ENCODE measurements around the gene RUSC1. TPM values are rescaled to one million over a fixed set of nuclear protein-coding genes. Genes with fewer than 3 reads are reported as not detected.

RUSC1 gene
- total and polyA plus RNA-seq, 5 experiments from 2014 or later: 4.4 to 16.3 (median 7.9) TPM

DNA sequence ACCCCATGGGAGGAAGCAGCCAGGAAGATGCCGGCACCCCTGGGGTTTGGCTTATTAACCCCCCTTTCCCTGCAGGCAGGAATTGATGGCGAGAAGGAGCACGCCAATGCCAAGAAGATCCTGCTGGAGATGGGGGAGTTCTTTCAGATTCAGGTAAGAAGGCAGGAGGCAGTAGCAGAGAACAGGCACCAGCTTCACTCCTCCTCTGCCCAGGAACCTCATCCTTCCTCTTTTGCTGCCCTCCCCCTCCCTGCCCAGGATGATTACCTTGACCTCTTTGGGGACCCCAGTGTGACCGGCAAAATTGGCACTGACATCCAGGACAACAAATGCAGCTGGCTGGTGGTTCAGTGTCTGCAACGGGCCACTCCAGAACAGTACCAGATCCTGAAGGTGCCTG lies 1.2 kb upstream of the RUSC1 start:
- H3K36me3 Mint-ChIP-seq: peaks cover 0 to 15% (median 0%) of the 10 kb centered on the region in 3 donors
- H3K9me3 Mint-ChIP-seq: no peaks in the 10 kb centered on the region
- ATAC-seq (no peak), DNase-seq (no peak)
- peak overlapping the region in 2 of 10 donors; percentile 21 to 63 for H3K27ac Mint-ChIP-seq
- peaks cover 16 to 26% (median 24%) of the 10 kb centered on the region in 4 donors for H3K4me1 Mint-ChIP-seq
- peak overlapping the region in 7 of 10 donors; percentile 19 to 86 (median 67) for H3K4me3 Mint-ChIP-seq
- no peaks in the 10 kb centered on the region for H3K27me3 Mint-ChIP-seq
- POLR2A ChIA-PET: interaction anchor here (1.7 kb wide), 1 partner anchor 11 kb away, joined by 3 read pairs; the partner anchor contains the start of gene FDPS

DNA sequence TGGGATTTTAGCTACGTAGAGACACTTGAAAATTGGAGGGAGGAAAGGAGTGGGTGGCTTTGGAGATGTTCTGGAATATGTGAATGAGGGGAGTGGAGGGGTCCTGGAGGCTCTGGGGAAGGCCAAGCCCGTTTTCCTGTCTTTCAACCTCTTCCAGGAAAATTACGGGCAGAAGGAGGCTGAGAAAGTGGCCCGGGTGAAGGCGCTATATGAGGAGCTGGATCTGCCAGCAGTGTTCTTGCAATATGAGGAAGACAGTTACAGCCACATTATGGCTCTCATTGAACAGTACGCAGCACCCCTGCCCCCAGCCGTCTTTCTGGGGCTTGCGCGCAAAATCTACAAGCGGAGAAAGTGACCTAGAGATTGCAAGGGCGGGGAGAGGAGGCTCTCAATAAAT lies 442 bp upstream of the RUSC1 start:
- H3K36me3 Mint-ChIP-seq: peaks cover 0 to 9% (median 0%) of the 10 kb centered on the region in 3 donors
- H3K9me3 Mint-ChIP-seq: no peaks in the 10 kb centered on the region
- POLR2A ChIA-PET: interaction anchor here (1.2 to 5.4 kb wide), 2 partner anchors 12 to 70 kb away, joined by 5 to 37 read pairs; partner anchors contain the start of gene FDPS

DNA sequence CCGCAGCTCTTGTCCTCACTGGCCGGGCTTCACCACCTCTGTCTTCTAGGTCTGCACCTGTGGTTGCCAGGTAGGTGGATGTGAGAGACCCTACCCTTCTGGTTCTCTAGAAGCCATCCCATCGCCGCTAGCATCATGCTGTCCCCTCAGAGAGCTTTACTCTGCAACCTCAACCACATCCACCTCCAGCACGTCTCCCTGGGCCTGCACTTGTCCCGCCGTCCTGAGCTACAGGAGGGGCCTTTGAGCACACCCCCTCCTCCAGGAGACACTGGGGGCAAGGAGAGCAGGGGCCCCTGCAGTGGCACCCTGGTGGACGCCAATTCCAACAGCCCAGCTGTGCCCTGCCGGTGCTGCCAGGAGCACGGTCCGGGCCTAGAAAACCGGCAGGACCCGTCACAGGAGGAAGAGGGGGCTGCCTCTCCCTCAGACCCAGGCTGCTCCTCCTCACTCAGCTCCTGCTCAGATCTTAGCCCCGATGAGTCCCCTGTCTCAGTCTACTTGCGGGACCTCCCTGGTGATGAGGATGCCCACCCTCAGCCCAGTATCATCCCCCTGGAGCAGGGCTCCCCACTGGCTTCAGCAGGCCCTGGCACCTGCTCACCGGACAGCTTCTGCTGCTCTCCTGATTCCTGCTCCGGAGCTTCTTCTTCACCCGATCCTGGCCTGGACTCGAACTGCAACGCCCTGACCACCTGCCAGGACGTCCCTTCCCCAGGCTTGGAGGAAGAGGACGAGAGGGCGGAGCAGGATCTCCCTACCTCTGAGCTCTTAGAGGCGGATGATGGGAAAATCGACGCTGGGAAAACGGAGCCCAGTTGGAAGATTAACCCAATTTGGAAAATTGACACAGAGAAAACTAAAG lies 1.2 kb downstream of the RUSC1 start:
- peaks cover 20 to 41% (median 35%) of the 10 kb centered on the region in 4 donors for H3K4me1 Mint-ChIP-seq
- POLR2A ChIA-PET: interaction anchor here (0.6 to 5.4 kb wide), 8 partner anchors 12 to 78 kb away, joined by 3 to 37 read pairs (median 16); partner anchors contain the start of genes CLK2, FDPS, HCN3 and SCAMP3
- H3K27ac Mint-ChIP-seq: peak overlapping the region in 1 of 10 donors; percentile 47
- H3K9me3 Mint-ChIP-seq: no peaks in the 10 kb centered on the region
- no peak for ATAC-seq
- no peaks in the 10 kb centered on the region for H3K36me3 Mint-ChIP-seq
- peak overlapping the region; percentile 62 to 86 (median 78) for H3K4me3 Mint-ChIP-seq
- H3K27me3 Mint-ChIP-seq: no peaks in the 10 kb centered on the region
- DNase-seq: no peak

More for the DNA sequence above, 442 bp upstream of the RUSC1 start:
- no peak for ATAC-seq
- DNase-seq: no peak
- H3K4me3 Mint-ChIP-seq: peak overlapping the region; percentile 72 to 86 (median 80)
- H3K27ac Mint-ChIP-seq: peak overlapping the region in 8 of 10 donors; percentile 21 to 87 (median 59)
- H3K4me1 Mint-ChIP-seq: peaks cover 16 to 29% (median 27%) of the 10 kb centered on the region in 4 donors
- H3K27me3 Mint-ChIP-seq: no peaks in the 10 kb centered on the region

DNA sequence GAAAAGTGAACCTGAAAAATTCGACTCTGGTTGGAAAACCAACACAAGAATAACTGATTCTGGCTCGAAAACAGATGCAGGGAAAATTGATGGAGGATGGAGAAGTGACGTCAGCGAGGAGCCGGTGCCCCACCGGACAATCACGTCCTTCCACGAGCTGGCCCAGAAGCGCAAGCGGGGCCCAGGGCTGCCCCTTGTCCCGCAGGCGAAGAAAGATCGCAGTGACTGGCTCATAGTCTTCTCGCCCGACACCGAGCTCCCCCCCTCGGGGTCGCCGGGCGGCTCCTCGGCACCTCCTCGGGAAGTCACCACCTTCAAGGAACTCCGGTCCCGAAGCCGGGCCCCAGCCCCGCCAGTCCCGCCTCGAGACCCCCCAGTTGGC lies 1.9 kb downstream of the RUSC1 start:
- no peak for ATAC-seq

DNA sequence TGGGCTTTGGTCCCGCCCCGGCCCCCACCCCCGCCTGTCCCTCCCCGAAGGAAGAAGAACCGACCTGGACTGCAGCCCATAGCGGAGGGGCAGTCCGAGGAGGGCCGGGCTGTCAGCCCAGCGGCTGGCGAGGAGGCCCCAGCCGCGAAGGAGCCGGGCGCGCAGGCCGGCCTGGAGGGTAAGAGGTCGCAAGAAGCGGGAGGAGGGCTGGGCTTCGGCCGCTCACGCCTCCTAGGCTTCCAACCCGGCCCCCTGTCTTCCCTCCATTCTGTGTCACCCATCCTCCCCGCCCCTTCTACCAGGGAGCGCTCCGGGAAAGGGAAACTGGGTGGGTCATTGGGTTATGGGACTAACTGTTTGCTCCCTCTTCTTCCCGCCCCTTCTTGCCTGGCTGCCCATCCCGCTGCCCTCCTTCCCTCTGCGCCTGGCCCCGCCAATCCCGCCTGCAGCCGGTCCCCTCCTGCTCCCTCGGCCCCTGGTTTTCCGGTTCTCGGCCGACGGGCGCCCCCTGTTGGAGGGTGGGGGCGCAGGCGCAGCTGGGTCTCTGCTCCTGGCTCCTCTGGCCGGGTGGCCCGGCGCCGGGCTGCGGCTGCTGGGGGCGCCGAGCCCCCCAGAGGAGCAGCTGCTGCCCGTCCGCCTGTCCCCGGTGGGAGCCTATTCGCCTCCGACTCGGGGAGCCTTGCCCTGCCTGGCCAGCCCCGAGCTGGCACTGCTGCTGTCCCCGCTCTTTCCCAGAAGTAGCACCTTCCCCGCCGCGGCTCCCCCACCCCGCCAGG lies 2.4 kb downstream of the RUSC1 start:
- H3K9me3 Mint-ChIP-seq: no peaks in the 10 kb centered on the region
- peak overlapping the region in 7 of 10 donors; percentile 19 to 90 (median 81) for H3K27ac Mint-ChIP-seq
- H3K27me3 Mint-ChIP-seq: no peaks in the 10 kb centered on the region
- H3K4me3 Mint-ChIP-seq: peak overlapping the region; percentile 82 to 93 (median 90)
- H3K4me1 Mint-ChIP-seq: peaks cover 20 to 41% (median 35%) of the 10 kb centered on the region in 4 donors
- ATAC-seq (peak; percentile 54 to 62), DNase-seq (peak; percentile 67 to 93 (median 85))
- H3K36me3 Mint-ChIP-seq: no peaks in the 10 kb centered on the region
- POLR2A ChIA-PET: interaction anchor here (0.7 to 5.4 kb wide), 12 partner anchors 13 to 82 kb away, joined by 3 to 37 read pairs (median 4); partner anchors contain the start of genes CLK2, ENTREP3, FDPS and HCN3

More for the DNA sequence above, 1.9 kb downstream of the RUSC1 start:
- Mint-ChIP-seq H3K27ac (peak overlapping the region in 1 of 10 donors; percentile 47), H3K36me3 (no peaks in the 10 kb centered on the region), H3K27me3 (no peaks in the 10 kb centered on the region), H3K4me1 (peaks cover 20 to 41% (median 35%) of the 10 kb centered on the region in 4 donors), H3K4me3 (peak overlapping the region; percentile 62 to 86 (median 78)), H3K9me3 (no peaks in the 10 kb centered on the region)
- POLR2A ChIA-PET: interaction anchor here (0.6 to 5.4 kb wide), 7 partner anchors 13 to 78 kb away, joined by 3 to 37 read pairs (median 20); partner anchors contain the start of genes CLK2, FDPS, HCN3 and SCAMP3
- DNase-seq: no peak

DNA sequence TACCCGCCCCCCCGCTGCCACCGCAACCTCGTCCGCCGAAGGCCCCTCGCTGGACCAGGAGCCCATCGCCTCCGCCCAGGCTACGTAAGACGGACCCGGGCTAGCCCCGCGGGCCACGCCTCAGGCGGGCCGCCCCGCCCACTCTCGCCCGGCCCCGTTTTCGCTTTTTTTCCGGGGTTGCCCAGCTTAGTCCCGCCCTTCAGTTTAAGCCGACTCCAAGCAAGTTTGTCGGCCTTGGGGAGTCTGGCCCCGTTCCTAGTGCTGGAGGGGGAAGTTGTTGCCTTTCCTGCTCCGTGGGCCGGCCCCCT lies 3.0 kb downstream of the RUSC1 start:
- Mint-ChIP-seq H3K4me1 (peaks cover 20 to 41% (median 35%) of the 10 kb centered on the region in 4 donors), H3K9me3 (no peaks in the 10 kb centered on the region), H3K27me3 (no peaks in the 10 kb centered on the region), H3K4me3 (peak overlapping the region; percentile 82 to 93 (median 90)), H3K27ac (peak overlapping the region in 9 of 10 donors; percentile 41 to 94 (median 83)), H3K36me3 (peaks cover 0 to 3% (median 0%) of the 10 kb centered on the region in 3 donors)
- POLR2A ChIA-PET: interaction anchor here (0.7 to 5.4 kb wide), 12 partner anchors 14 to 82 kb away, joined by 3 to 37 read pairs (median 4); partner anchors contain the start of genes CLK2, ENTREP3, FDPS and HCN3
- ATAC-seq (peak; percentile 59 to 60), DNase-seq (peak; percentile 46 to 85 (median 68))

DNA sequence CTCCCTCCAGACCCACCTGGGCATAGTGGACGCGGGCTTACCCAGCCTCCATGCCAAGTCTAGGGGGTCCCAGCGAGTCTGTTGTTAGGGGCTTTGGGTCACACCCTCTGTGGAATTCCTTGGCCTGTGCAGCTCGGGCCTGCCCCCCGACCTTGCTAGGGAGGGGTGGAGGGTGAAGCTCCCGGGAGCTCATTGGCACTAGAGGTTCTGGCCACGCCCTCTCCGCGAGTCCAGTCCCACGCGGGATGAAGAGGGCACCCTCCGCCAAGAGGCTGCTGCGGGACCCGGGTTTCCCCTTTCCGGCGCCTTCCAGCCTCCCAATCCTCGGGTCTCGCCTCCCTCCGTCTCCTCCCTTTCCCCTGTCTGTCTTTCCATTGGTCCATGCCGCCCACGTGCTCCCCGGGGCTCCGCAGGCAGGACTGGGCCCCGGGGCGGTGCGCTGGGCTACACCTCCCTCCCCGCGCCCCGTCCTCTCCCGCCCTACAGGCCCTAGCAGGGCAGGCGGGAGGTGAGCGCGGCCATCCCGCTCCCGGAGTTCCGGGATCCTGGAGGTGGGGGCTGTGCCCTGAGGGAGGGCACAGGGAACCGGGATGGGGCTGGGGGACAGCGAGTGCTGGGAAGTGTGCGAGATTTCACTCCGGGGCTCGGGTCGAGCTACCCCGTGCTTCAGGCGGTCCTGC lies 3.5 kb downstream of the RUSC1 start:
- Mint-ChIP-seq H3K9me3 (no peaks in the 10 kb centered on the region), H3K27me3 (no peaks in the 10 kb centered on the region), H3K27ac (peak overlapping the region; percentile 72 to 94 (median 82))

DNA sequence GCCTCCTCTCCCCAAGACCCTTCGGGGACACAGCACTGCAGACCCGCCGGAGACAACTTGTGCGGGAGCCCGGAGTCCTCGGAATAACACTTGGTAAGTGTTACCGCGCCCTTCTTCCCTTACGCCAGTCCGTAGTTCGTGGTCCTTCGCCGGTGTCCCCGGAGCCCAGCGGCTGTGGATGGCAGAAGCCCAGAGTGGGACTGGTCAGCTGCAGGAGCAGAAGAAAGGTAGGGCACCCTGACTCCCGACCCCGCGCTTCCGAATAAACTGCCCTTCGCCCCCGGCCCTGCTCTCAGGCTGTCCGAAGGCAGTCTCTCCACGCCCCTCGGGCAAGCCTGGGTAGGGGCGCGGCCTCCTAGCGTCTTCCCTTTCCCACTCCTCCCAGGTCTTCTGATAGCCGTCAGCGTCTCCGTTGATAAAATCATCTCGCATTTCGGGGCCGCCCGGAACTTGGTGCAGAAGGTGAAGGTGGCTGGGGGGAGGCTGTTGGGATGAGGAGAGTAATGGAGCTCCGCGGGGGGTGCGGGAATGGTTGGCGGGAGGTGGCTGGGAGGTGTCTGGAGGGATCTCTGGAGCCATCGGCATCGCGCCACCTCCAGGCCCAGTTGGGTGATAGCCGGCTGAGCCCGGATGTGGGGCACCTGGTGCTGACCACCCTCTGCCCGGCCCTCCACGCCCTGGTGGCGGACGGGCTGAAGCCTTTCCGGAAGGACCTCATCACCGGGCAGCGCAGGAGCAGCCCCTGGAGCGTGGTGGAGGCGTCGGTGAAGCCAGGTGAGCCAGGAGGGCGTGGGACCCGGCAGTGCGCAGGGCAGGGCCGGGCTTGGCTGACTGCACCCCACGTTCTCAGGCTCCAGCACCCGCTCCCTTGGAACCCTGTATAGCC lies 4.3 kb downstream of the RUSC1 start:
- Mint-ChIP-seq H3K27me3 (no peaks in the 10 kb centered on the region), H3K4me1 (peaks cover 14 to 38% (median 31%) of the 10 kb centered on the region in 4 donors), H3K27ac (peak overlapping the region in 9 of 10 donors; percentile 41 to 93 (median 78)), H3K4me3 (peak overlapping the region; percentile 71 to 93 (median 88)), H3K9me3 (no peaks in the 10 kb centered on the region), H3K36me3 (peaks cover 0 to 9% (median 0%) of the 10 kb centered on the region in 3 donors)
- ATAC-seq (no peak), DNase-seq (no peak)
- POLR2A ChIA-PET: interaction anchor here (0.6 to 5.4 kb wide), 7 partner anchors 50 to 1362 kb away, joined by 3 to 37 read pairs (median 13); partner anchors contain the start of genes CLK2, HCN3 and SCAMP3

More for the DNA sequence above, 3.5 kb downstream of the RUSC1 start:
- peak overlapping the region; percentile 82 to 93 (median 90) for H3K4me3 Mint-ChIP-seq
- DNase-seq (peak; percentile 72 to 91 (median 84)), ATAC-seq (peak; percentile 81 to 83)
- POLR2A ChIA-PET: interaction anchor here (0.7 to 5.4 kb wide), 12 partner anchors 14 to 1362 kb away, joined by 3 to 37 read pairs (median 4); partner anchors contain the start of genes CLK2, ENTREP3, FDPS and HCN3
- H3K4me1 Mint-ChIP-seq: peaks cover 18 to 41% (median 34%) of the 10 kb centered on the region in 4 donors
- H3K36me3 Mint-ChIP-seq: peaks cover 0 to 5% (median 0%) of the 10 kb centered on the region in 3 donors

DNA sequence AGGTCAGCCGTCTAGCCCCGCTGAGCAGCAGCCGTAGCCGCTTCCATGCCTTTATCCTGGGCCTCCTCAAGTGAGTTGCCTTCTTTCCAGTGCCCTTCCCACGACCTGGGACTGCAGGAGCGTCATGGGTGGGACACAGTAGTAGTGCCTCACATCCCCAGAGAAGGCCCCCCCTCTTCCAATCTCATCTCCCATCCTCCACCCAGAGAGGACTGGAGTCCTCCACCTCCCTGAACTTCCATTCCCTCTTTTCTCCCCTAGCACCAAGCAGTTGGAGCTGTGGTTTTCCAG lies 4.9 kb downstream of the RUSC1 start:
- POLR2A ChIA-PET: interaction anchor here (0.6 to 5.4 kb wide), 2 partner anchors 75 to 231 kb away, joined by 3 to 37 read pairs; no protein-coding TSS in a partner anchor
- H3K36me3 Mint-ChIP-seq: peaks cover 0 to 15% (median 0%) of the 10 kb centered on the region in 3 donors

DNA sequence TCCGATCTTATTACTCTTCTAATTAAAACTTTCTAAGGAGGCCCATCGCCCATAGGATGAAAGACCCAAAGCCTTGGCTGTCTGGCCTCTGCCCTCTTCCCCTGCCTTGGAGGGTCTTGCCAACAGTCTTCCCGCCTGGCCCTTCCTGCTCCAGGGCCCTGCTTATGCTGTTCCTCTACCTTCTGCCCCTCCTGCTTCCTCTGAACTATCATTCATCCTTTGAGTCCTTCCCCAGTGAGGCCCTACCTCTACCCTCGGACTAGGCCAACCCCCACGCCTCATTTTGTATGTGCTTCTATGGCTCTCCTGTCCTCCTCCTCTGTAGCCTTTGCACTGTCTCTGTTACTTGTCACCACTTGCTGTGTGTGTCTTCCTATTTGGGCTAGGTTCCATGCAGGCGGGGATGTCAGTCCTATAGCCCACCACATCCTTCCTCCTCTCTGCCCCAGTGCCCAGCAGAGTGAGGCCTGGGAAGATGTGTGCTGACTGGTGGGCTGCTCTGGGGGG lies 5.4 kb downstream of the RUSC1 start:
- Mint-ChIP-seq H3K27ac (peak overlapping the region; percentile 17 to 95 (median 72)), H3K27me3 (no peaks in the 10 kb centered on the region), H3K4me1 (peaks cover 6 to 27% (median 21%) of the 10 kb centered on the region in 4 donors), H3K9me3 (no peaks in the 10 kb centered on the region), H3K36me3 (peaks cover 0 to 20% (median 3%) of the 10 kb centered on the region in 3 donors), H3K4me3 (peak overlapping the region; percentile 44 to 86 (median 71))
- POLR2A ChIA-PET: no interaction called here
- DNase-seq (peak in 1 of 10 donors; percentile 26), ATAC-seq (no peak)

More for the DNA sequence above, 4.9 kb downstream of the RUSC1 start:
- peak overlapping the region; percentile 44 to 86 (median 72) for H3K4me3 Mint-ChIP-seq
- no peaks in the 10 kb centered on the region for H3K9me3 Mint-ChIP-seq
- peak in 1 of 10 donors; percentile 9 for DNase-seq
- H3K27me3 Mint-ChIP-seq: no peaks in the 10 kb centered on the region
- ATAC-seq: no peak
- peak overlapping the region in 9 of 10 donors; percentile 17 to 95 (median 74) for H3K27ac Mint-ChIP-seq
- peaks cover 8 to 32% (median 25%) of the 10 kb centered on the region in 4 donors for H3K4me1 Mint-ChIP-seq
